Measurements from ENCODE around the gene ATP1A4.

The ATP1A4 gene

DNA sequence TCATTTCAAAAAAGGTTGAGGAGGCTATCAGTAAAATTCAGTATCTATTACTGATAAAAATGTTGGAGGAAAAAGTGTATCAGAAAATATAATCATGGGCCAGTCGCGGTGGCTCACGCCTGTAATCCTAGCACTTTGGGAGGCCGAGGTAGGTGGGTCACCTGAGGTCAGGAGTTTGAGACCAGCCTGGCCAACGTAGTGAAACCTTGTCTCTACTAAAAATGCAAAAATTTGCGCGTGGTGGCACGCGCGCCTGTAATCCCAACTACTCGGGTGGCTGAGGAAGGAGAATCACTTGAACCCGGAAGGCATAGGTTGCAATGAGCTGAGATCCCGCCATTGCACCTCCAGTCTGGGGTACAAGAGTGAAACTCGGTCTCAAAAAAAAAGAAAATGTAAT is 5.3 kb upstream of the ATP1A4 start:
- DNase-seq (ENCODE audit: low read depth), result no peak

DNA sequence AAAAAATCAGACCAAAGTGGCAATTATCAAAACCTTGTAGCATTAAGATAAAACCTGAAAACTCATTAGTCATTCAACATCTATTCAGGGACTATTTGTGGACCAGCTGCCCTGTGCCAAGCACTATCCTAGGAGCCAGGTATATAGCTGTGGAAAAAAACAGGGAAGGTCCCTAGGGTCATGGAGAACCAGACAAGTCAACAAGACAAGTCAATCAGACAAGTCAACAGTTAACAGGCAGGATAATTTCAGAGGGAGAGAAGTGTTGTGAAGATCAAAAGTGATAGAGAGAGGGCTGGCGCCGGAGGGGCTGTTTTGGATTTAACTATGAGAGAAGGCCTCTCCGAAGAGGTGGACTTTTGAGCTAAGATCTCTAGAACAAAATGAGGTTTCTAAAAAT is 3.3 kb upstream of the ATP1A4 start:
- no peak for DNase-seq (ENCODE audit: low read depth)

DNA sequence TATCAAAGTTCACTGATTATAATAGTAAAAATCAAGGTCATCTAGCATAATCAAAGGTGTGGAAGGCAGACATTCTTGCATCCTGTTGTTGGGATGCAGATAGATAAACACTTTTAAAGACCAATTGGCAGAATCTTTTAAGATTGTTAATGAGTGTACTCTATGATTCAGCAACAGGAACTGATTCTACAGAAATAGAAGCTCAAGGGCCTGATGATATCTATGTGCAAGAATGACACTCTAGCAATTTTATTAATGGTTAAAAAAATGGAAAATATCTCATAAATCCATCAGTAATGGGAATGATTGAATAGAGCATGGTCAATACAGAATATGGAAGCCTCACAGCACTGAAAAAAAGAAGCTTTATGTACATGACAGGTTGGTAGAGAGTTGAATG is 2.2 kb upstream of the ATP1A4 start:
- DNase-seq (ENCODE audit: low read depth), result no peak

DNA sequence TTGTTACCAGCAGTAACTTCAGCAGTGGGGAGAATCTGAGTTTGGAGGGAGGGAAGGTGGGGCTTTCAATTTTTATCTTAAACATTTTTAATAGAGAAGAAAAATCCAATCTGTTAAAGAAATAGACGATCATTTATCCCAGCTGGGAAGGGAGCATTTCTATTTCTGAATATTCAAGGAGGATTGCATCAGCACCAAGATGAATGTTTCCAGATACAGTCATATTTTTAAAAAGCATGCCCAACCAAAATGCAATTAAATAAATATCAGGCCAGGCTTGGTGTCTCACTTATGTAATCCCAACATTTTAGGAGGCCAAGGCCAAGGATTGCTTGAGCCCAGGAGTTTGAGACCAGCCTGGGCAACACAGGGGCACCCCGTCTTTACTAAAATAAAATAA is 1.7 kb upstream of the ATP1A4 start:
- no peak for DNase-seq (ENCODE audit: low read depth)

DNA sequence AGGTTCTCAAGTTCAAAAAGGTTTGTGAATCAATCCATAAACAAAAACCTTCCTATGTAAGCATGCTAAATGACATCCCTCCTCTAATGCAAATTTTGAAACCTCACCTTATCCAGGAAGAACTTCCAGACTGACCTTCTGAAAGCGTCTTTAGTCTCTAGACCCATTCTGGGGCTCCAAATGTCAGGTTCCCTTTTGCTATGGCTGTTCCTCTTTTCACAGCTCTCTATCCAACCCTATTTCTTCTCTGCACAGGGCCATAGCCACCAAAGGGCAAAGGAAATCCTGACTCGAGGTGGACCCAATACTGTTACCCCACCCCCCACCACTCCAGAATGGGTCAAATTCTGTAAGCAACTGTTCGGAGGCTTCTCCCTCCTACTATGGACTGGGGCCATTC is 3.4 kb downstream of the ATP1A4 start:
- DNase-seq (ENCODE audit: low read depth), result no peak

DNA sequence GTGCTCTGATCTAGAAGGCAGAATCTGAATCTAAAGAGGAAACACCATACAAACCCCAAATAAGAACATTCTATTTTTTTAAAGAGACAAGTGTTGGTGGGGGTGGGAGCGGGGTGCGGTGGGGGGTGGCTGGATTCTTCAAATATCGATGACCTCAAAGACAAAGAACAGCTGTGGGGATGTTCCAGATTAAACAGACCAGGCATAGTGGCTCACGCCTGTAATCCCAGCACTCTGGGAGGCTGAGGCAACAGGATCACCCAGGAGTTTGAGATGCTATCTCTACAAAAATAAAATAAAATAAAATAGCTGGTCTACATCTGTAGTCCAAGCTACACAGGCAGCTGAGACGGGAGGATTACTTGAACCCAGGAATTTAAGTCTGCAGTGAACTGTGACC is 5.0 kb downstream of the ATP1A4 start:
- DNase-seq (ENCODE audit: low read depth), result no peak

DNA sequence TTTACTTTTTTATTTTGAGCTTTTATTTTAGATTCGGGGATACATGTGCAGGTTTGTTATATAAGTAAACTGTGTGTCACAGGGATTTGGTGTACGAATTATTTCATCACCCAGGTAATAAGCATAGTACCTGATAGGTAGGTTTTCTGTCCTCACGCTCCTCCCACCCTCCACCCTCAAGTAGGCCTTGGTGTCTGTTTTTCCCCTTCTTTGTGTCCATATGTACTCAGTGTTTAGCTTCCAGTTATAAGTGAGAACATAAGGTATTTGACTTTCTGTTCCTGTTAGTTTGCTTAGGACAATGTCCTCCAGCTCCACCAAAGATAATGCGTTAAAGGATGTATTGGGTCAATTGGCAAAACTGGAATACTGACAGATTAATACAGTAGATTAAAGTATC is 5.8 kb downstream of the ATP1A4 start:
- DNase-seq (ENCODE audit: low read depth), result no peak

DNA sequence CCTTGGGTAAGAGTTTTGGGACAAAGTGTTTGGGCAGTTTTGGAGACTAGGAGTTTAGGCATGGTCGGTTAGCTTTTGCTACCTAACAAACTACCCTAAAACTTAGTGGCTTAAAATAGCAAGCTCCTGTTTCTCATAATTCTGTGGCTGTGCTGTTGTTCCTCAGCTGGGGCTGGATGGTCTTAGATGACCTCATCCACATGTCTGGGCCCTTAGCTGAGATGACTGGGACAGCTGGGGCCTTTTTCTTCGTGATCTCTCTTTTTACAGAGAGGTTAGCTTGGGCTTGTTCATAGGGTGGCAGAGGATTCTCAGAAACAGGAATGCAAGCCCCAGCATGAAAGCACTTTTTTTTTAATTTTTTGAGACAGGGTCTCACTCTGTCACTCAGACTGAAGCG is 6.6 kb downstream of the ATP1A4 start:
- no peak for DNase-seq (ENCODE audit: low read depth)

DNA sequence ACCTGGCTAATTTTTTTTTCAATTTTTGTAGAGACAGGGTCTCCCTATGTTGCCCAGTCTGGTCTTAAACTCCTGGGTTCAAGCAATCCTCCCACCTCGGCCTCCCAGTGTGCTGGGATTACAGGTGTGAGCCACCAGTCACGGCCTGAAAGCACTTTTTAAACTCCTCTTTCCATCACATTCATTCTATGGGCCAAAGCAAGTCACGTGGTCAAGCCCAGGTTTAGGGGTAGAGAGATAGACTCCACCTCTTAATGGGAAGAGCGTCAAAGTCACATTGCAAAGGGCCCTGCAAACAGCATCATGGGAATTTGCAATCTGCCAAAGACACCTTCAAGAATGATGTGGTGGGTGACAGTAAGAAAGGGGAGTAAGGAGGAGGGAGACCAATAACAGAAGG is 7.1 kb downstream of the ATP1A4 start:
- DNase-seq (ENCODE audit: low read depth), result no peak

DNA sequence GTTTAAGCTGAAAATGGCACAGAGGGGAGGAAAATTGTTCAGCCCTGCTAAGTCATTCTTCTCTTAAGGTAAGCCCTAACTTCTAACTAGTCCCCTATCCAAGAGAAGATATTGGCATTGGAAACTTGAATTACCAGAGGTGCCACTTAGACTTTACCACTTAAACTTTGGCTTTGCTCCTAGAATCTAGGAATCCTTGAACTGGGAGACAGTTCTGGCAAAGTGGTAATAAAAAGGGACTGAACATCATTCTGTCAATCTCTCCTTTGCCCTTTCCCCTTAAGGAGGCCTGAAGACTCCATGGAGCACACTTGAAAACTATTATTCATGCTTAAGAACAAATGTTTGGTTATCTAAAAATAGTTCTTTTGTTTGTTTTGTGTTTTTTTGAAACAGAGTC is 8.4 kb downstream of the ATP1A4 start:
- no peak for DNase-seq (ENCODE audit: low read depth)

DNA sequence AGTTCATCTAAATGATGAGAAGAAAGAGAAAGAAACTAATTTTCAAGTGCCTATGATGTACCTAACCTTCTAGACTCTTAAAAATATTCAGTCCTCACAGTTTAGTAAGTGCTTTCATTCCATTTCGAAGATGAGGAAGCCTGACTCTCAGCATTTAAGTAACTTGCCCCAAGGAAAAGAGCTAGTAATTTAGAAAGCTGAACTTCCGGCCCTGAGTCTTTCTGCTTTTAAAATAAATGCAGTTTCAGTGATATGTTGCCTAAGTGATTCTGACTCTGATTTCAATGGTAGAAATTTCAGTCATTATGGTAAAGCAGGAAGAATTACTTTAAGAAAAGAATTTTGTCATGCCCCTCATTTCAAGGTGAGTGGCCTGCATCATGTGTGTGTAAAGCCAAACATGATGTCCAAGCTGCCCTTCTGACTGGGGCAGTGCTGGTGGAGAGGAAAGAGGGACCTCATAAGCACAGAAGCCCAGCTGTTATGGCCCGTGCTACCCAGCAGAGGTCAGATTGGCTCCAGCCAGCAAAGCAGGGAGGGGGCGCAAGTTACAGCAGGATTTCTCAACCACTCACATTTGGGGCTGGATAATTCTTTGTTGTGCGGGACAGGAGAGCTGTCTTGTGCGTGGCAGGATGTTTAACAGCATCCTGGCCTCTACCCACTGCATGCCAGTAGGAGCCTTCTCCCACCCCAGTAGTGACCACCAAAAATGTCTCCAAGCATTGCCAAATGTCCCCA is 10.7 kb downstream of the ATP1A4 start:
- no peak for DNase-seq (ENCODE audit: low read depth)

DNA sequence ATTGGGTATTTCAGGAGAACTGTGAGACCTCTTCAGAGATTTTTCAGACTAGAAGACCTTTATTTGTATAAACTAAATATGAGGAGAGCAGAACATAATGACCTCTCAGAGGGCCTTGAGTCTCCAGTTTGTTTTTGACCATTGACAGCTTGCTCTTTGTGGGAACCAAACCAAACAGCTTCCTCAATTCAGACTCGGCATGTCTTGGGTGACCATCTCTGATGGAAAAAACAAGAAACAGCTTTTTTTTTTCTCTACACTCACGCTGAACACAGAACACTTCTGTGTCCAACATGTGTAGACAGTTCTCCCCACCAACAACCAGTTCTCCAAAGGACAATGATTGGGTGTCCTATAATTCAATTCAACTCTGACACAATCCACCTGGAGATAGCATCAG is 11.5 kb downstream of the ATP1A4 start:
- no peak for DNase-seq (ENCODE audit: low read depth)

DNA sequence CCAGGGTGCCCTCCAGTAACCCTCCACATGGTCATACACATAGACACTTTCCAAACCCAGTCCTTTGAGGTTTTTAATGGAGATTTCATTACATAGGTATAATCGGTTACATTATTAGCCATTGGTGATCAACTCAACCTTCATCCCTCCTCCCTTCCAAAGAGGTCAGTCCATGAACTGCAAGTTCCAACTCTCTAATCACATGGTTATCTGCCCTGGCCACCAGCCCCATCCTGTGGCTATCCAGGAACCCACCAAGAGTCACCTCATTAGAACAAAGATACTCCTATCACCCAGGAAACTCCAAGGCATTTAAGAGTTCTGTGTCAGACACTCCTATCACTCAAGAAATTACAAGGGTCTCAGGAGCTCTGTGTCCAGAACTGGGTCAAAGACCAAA is 12.2 kb downstream of the ATP1A4 start:
- DNase-seq (ENCODE audit: low read depth), result no peak

DNA sequence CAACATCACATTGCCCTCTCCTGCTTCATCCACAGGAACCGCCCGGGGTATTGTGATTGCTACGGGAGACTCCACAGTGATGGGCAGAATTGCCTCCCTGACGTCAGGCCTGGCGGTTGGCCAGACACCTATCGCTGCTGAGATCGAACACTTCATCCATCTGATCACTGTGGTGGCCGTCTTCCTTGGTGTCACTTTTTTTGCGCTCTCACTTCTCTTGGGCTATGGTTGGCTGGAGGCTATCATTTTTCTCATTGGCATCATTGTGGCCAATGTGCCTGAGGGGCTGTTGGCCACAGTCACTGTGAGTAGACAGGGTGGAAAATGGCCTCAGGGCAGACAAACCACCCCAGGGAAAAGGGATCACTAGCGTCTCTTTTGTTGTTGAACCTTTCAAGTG is 12.7 kb downstream of the ATP1A4 start:
- no peak for DNase-seq (ENCODE audit: low read depth)

DNA sequence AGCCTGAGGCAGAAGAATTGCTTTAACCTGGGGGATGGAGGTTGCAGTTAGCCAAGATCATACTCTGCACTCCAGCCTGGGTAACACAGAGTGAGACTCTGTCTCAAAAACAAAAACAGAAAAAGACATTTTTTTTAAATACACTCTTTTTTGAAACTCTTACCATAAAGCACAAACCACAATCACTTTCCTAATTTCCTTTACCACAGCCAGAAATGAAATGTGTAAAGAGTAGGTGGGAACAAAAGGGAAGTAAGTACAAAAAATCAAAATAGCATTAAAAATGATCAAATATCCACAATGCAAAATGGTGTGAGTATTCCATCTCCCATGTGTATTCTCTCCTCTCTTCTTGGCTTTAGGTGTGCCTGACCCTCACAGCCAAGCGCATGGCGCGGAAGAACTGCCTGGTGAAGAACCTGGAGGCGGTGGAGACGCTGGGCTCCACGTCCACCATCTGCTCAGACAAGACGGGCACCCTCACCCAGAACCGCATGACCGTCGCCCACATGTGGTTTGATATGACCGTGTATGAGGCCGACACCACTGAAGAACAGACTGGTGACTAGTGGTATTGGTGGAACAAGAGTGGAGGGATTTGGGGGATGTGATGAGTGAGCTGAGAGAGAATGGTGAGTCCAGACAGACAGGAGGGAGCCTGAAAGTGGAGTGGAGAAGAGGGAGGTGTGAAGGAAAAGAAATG is 14.9 kb downstream of the ATP1A4 start:
- no peak for DNase-seq (ENCODE audit: low read depth)

DNA sequence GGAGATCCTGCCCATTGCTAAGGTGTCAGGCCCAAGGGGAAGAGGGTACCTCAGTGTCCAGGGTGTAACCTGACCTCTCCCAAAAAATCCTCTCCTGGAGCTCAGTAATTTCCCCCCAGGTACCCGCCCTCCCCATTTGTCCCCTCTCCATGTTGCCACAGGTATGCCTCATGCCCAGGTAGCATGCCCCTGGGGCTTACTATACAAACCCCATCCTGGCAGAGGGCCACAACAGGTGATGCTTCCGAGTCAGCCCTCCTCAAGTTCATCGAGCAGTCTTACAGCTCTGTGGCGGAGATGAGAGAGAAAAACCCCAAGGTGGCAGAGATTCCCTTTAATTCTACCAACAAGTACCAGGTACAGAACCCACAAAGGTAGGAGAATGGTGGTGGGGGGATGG is 15.7 kb downstream of the ATP1A4 start:
- DNase-seq (ENCODE audit: low read depth), result no peak

DNA sequence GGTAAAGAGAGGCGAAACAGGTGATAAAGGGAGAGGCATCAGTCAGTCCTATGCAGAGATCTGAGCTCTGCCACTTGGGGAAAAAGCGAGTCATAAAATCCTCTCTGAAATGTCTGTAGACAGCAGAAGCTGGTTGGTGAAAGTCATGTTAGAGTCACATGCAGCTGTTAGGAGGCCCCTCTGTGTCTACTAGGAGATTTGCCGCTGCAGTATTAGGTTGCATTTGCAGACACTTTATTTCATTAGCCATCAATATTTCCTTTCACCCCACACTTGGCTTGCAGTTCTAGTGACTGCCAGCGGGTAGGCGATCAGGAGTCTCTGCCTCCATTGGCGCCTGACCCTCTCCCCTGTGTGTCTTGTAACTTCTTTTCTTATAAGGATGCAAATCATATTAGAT is 16.2 kb downstream of the ATP1A4 start:
- DNase-seq (ENCODE audit: low read depth), result no peak

DNA sequence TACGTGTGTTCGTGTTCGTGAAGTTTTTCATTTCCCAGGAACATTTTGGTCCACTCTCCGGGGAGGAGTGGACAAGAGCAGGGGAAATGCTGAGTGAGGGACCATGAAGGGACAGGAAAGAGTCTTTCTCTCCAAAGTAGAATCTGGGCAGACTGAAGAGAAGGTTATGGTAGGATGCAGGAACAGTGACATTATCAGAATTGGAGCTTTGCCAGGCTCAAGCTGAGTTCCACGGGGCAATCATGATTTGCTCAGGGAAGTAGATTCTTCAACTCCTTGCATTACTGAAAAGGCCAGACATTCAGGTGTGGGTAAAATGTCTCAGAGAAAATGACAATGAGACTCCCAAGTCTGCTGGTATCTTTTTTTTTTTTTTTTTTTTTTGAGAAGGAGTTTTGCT is 16.6 kb downstream of the ATP1A4 start:
- DNase-seq (ENCODE audit: low read depth), result no peak

DNA sequence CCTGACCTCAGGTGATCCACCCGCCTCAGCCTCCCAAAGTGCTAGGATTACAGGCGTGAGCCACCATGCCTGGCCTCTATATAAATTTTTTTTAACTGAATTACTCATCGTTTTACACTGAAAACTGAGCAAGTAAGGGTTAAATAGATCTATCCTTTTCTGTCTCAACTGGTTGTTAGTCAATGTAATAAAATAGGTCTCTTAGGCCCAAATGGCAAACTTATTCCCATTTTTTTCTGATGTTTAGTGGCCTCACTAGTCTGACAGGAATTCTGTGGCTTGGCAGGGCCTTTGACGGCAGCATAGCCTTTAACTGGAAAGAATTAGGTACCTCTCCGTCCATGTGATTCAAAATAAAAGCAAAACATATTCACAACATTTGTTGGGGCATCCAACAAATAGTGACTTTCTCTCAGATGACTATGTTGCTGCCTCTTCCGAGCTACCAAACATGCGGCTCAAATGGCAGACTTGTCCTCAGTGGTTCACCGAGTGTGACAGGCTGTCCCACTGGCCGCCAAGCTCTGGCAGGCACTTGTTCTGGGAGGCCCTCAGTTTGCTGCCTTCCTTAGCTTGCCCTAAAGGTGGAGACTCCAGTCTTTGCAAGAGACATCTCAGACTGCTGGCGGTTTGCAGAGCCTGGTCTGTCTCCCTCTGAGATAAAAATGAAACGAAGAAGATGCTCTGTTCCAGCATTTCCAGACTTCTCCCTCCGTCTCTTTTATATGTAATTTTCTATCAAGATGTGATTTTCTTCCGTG is 17.4 kb downstream of the ATP1A4 start:
- DNase-seq (ENCODE audit: low read depth), result no peak

DNA sequence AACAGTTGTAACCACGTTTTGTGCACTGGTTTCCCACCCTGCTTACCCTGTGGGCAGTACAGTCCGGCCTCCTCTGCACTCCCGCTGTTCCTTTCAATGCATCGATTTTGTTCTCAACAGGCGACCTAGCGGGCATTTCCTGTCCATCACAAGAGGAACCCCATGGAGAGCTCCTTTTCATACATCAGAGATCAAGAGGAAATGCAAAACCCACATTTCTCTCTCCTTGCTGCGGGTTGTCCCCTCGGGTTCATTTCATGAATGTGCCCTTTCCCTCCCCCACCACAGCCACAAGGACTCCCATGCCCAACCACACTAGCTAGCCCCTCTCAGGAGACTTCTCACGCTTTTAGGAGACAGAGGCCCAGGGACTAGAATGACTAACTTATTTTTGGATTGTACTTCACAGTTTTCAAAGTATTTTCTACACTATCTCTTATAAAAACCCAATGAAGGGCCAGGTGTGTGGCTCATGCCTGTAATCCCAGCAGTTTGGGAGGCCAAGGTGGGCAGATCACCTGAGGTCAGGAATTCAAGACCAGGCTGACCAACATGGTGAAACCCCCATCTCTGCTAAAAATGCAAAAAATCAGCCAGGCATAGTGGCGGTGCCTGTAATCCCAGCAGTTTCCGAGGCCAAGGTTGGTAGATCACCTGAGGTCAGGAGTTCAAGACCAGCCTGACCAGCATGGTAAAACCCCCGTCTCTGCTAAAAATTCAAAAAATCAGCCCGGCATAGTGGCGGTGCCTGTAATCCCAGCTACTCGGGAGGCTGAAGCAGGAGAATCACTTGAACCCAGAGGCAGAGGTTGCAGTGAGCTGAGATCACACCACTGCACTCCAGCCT is 18.4 kb downstream of the ATP1A4 start:
- no peak for DNase-seq (ENCODE audit: low read depth)

DNA sequence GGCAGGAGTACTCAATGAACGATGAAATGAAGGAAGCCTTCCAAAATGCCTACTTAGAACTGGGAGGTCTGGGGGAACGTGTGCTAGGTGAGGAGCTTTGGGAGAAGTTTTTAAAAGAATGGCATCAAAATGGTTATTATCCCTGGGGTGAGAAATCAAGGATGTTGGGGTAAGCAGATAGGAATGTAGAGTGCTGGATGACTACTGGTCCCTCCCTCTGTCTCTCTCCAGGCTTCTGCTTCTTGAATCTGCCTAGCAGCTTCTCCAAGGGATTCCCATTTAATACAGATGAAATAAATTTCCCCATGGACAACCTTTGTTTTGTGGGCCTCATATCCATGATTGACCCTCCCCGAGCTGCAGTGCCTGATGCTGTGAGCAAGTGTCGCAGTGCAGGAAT is 20.0 kb downstream of the ATP1A4 start:
- no peak for DNase-seq (ENCODE audit: low read depth)

DNA sequence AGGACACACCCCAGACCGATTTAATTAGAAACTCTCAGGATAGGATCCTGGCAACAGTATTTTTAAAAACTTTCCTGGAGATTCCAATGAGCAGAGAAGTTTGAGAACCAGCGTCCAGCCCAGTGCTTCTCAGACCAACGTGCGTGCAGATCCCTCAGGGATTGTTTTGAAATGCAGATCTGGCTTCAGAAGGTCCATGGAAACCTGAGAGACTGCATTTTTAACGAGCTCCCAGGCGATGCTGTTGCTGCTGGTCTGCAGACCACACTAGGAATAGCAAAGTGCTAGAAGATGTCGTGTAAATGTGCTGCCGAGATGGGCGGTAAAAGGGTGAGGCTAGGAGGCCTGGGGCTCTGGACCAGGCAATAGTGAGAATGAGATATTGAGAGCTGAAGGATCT is 20.6 kb downstream of the ATP1A4 start:
- DNase-seq (ENCODE audit: low read depth), result no peak
